Sigmoid colon (tissue), 7 donors: ENCODE data around the gene ACTN1. TPM values are rescaled to one million over a fixed set of nuclear protein-coding genes. Genes with fewer than 3 reads are reported as not detected.

Source experiments
- DNase-seq: peaks from one replicate; pipeline ENCODE4 v3.0.0-alpha.2; 2019
- H3K27ac ChIP-seq, 4 donors: fragments of 200-600 bp; sonication (generic); one replicate each; pipeline ENCODE4 v1.5.1; 2016 to 2019; ENCODE audit warnings: mild to moderate bottlenecking in 1 of 4
- H3K27me3 ChIP-seq, 3 donors: fragments of 200-600 bp; sonication (generic); one replicate each; pipeline ENCODE4 v1.5.1; 2019; ENCODE audit warnings: mild to moderate bottlenecking in 1 of 3
- H3K36me3 ChIP-seq, 4 donors: fragments of 200-600 bp; sonication (generic); one replicate each; pipeline ENCODE4 v1.5.1; 2016 to 2019
- H3K4me1 ChIP-seq, 4 donors: fragments of 200-600 bp; sonication (generic); one replicate each; pipeline ENCODE4 v1.5.1; 2017 to 2019
- H3K4me3 ChIP-seq, 4 donors: fragments of 200-600 bp; sonication (generic); one replicate each; pipeline ENCODE4 v1.5.1; 2017 to 2019; ENCODE audit warnings: mild to moderate bottlenecking in 2 of 4, moderate library complexity in 1 of 4
- H3K9me3 ChIP-seq, 4 donors: fragments of 200-600 bp in 3 of 4; sonication (generic) in 3 of 4; one replicate each; pipeline versions ENCODE4 v1.5.1 to v1.6.1; 2013 to 2019
- CTCF ChIP-seq, 4 experiments: fragments of 450-650 bp in 3 of 4; fragments of 200-600 bp in 1 of 4; IDR thresholded peaks; one replicate each; pipeline ENCODE4 v1.5.1; 2016 to 2019; ENCODE audit warnings: antibody characterized with exemption in 4 of 4, mild to moderate bottlenecking in 3 of 4, moderate library complexity in 2 of 4
- EP300 ChIP-seq, 4 donors: sonication (generic); formaldehyde crosslinking; IDR thresholded peaks; one replicate each; pipeline ENCODE4 v1.6.1; 2017; ENCODE audit warnings: antibody characterized with exemption in 4 of 4
- POLR2A ChIP-seq, 2 donors: fragments of 450-650 bp; IDR thresholded peaks; one replicate each; pipeline ENCODE4 v1.6.1; 2016; ENCODE audit warnings: antibody characterized with exemption in 2 of 2, mild to moderate bottlenecking in 2 of 2, moderate library complexity in 2 of 2
- POLR2AphosphoS5 ChIP-seq, 4 donors: sonication (generic); formaldehyde crosslinking; IDR thresholded peaks; one replicate each; pipeline ENCODE4 v1.6.1; 2017; ENCODE audit warnings: antibody characterized with exemption in 4 of 4
- WGBS, 2 donors: extraction: QIAGEN DNeasy Blood & Tissue Kit; methylation state at CpG; one replicate each; pipeline ENCODE4 v1.1.7; 2013; 5-methylcytosine and 5-hydroxymethylcytosine counted together
- intact Hi-C: fragments of 100-400 bp; cut with DNase I; formaldehyde crosslinking; loops from one replicate; pipeline ENCODE4 v1.15.1; 2023
- polyA plus RNA-seq, 3 donors: library from polyadenylated mRNA; stranded (reverse); fragments of 200-250 nt; gene quantifications; one replicate each; pipeline ENCODE4 v1.2.3, GENCODE V29; 2013
- total RNA-seq, 4 donors: library from RNA; depleted of rRNA; stranded (reverse); fragments of >200 nt; gene quantifications; one replicate each; pipeline ENCODE4 v1.1.0, GENCODE V29; 2016
- donor health status: healthy with polysubstance abuse.
- donor health status: Bipolar disorder and iron deficiency.
- donor health status: healthy.

ACTN1 gene
- total and polyA plus RNA-seq, 7 donors, result 20.1 to 1,069 (median 372) TPM

GRCh38 chr14:68955164-68955850, 23.8 kb downstream of the ACTN1 start:
- Histone ChIP-seq H3K27me3 (no peaks in the 10 kb centered on the region), H3K36me3 (peaks cover 0 to 8% (median 2%) of the 10 kb centered on the region in 4 donors), H3K9me3 (no peaks in the 10 kb centered on the region), H3K4me1 (peaks cover 0 to 100% (median 97%) of the 10 kb centered on the region in 4 donors), H3K27ac (peak overlapping the region; percentile 98 to 100 (median 100)), H3K4me3 (peak overlapping the region in 3 of 4 donors; percentile 2 to 27 (median 9))
- TF ChIP-seq EP300 (IDR thresholded peaks at IDR 0.05) (no peak), POLR2A (IDR thresholded peaks at IDR 0.05) (no peak), POLR2AphosphoS5 (IDR thresholded peaks at IDR 0.05) (peak; percentile 3 to 56 (median 44)), CTCF (IDR thresholded peaks at IDR 0.05) (no peak)
- 37 to 54% methylated on average over 10 of the region's 10 CpGs for WGBS, 2 donors
- intact Hi-C loops, result loop anchor here (10.0 kb wide), 1 partner anchor 161 kb away; the partner anchor contains the start of gene ZFP36L1
- DNase-seq, result peak; percentile 94

DNA sequence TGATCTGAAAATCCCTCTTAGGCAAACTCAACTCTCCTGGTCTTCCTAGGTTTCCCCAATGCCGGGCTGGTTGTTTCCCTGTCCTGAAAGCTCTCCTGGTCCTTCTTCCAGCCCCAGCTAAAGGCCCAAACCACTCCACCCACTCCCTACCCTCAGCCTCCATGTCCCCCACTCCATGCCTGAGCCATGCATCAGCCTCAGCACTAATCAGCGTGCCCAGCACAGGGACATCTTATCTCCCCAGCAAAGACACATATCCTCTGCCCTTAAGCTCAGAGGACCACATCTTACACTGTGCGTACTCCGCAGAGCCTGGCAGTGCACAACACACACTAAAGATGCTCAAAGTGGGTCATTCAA, 25.9 kb downstream of the ACTN1 start:
- TF ChIP-seq POLR2AphosphoS5 (IDR thresholded peaks at IDR 0.05) (no peak), POLR2A (IDR thresholded peaks at IDR 0.05) (no peak)
- Histone ChIP-seq H3K27ac (peak overlapping the region; percentile 98 to 100 (median 100)), H3K27me3 (no peaks in the 10 kb centered on the region), H3K4me3 (peak overlapping the region in 3 of 4 donors; percentile 35 to 41 (median 40)), H3K4me1 (peaks cover 0 to 99% (median 98%) of the 10 kb centered on the region in 4 donors), H3K36me3 (peaks cover 0 to 8% (median 2%) of the 10 kb centered on the region in 4 donors), H3K9me3 (no peaks in the 10 kb centered on the region)
- WGBS, 2 donors, result 85 to 88% methylated on average over 4 of the region's 4 CpGs
- DNase-seq, result no peak
- intact Hi-C loops, result loop anchor here (2.0 to 10.0 kb wide), 2 partner anchors 14 to 158 kb away; partner anchors contain the start of gene ZFP36L1

DNA sequence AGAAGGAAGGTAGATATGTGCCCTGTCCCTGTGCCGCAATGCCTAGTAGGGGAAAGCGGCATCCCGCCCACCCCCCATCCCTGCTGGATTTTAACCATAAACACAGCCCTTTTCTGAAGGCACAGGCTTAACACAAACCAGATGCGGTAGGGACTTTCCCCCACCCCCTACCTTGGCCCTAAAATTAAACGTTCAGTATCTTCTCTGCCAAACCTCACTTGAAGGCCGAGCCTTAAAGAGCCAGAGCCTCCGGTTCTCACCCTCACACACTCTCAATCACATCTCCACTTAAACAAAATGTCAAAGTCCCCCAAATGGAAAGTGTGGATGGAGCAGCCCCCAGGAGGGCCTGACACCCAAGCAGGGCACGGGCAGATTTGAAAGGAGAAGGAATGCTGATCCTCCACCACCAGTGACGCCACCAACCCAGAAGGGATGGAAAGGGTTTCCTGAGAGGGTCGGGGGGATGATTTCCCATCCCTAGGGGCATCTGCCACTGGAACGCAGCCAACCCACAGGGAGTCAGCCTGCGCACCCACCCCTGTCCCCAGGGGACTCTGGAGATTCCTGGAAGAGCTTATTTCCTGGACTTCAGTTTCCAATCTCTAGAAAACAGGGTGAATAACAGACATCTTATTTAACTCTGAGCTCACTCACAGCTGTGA, 26.4 kb downstream of the ACTN1 start:
- TF ChIP-seq POLR2A (IDR thresholded peaks at IDR 0.05), result peak in 1 of 2 donors; percentile 20
- TF ChIP-seq CTCF (IDR thresholded peaks at IDR 0.05), result no peak
- TF ChIP-seq POLR2AphosphoS5 (IDR thresholded peaks at IDR 0.05), result peak; percentile 78 to 93 (median 92)
- TF ChIP-seq EP300 (IDR thresholded peaks at IDR 0.05), result peak; percentile 34 to 76 (median 54)
- H3K4me1 ChIP-seq, result peaks cover 0 to 99% (median 98%) of the 10 kb centered on the region in 4 donors
- WGBS, 2 donors, result 52 to 65% methylated on average over 12 of the region's 12 CpGs
- no peaks in the 10 kb centered on the region for H3K27me3 ChIP-seq
- peak; percentile 85 for DNase-seq
- peak overlapping the region; percentile 98 to 100 (median 100) for H3K27ac ChIP-seq
- H3K9me3 ChIP-seq, result no peaks in the 10 kb centered on the region
- peak overlapping the region; percentile 23 to 41 (median 38) for H3K4me3 ChIP-seq
- peaks cover 0 to 6% (median 2%) of the 10 kb centered on the region in 4 donors for H3K36me3 ChIP-seq
- intact Hi-C loops, result loop anchor here (2.0 to 10.0 kb wide), 2 partner anchors 14 to 158 kb away; partner anchors contain the start of gene ZFP36L1

GRCh38 chr14:68951800-68952530, 27.1 kb downstream of the ACTN1 start:
- TF ChIP-seq POLR2AphosphoS5 (IDR thresholded peaks at IDR 0.05) (no peak), POLR2A (IDR thresholded peaks at IDR 0.05) (no peak), EP300 (IDR thresholded peaks at IDR 0.05) (no peak)
- H3K27me3 ChIP-seq, result no peaks in the 10 kb centered on the region
- peaks cover 0 to 99% (median 98%) of the 10 kb centered on the region in 4 donors for H3K4me1 ChIP-seq
- no peaks in the 10 kb centered on the region for H3K9me3 ChIP-seq
- peak; percentile 77 for DNase-seq
- intact Hi-C loops, result loop anchor here (1.0 to 10.0 kb wide), 3 partner anchors 13 to 157 kb away; partner anchors contain the start of gene ZFP36L1
- peak overlapping the region; percentile 98 to 100 (median 100) for H3K27ac ChIP-seq
- H3K4me3 ChIP-seq, result peak overlapping the region; percentile 6 to 41 (median 38)
- 64 to 72% methylated on average over 14 of the region's 14 CpGs for WGBS, 2 donors
- no peaks in the 10 kb centered on the region for H3K36me3 ChIP-seq

- peak; percentile 99 for DNase-seq
- Histone ChIP-seq H3K27me3 (no peaks in the 10 kb centered on the region), H3K4me1 (peaks cover 0 to 99% (median 98%) of the 10 kb centered on the region in 4 donors), H3K27ac (peak overlapping the region; percentile 98 to 100 (median 100)), H3K36me3 (no peaks in the 10 kb centered on the region), H3K9me3 (no peaks in the 10 kb centered on the region), H3K4me3 (peak overlapping the region in 3 of 4 donors; percentile 35 to 41 (median 40))
- no peak for TF ChIP-seq POLR2A (IDR thresholded peaks at IDR 0.05)
- peak in 2 of 4 donors; percentile 23 to 63 for TF ChIP-seq EP300 (IDR thresholded peaks at IDR 0.05)
- TF ChIP-seq POLR2AphosphoS5 (IDR thresholded peaks at IDR 0.05), result peak; percentile 61 to 78 (median 74)
- no peak for TF ChIP-seq CTCF (IDR thresholded peaks at IDR 0.05)
- WGBS, 2 donors, result 53 to 62% methylated on average over 19 of the region's 19 CpGs
- intact Hi-C loops, result loop anchor here (1.0 to 10.0 kb wide), 2 partner anchors 27 to 156 kb away; partner anchors contain the start of gene ZFP36L1
These were observed 27.9 kb downstream of the ACTN1 start for GRCh38 chr14:68951035-68951797.
